K562 (cell line): ENCODE data around the gene PTPRM. TPM values are rescaled to one million over a fixed set of nuclear protein-coding genes. Genes with fewer than 3 reads are reported as not detected.

Experiments used
- ATAC-seq: fragments of 200-7000 bp; cut with Tn5 transposase; 3 replicates; pipeline ENCODE4 v1.9.1; 2020; ENCODE audit warnings: moderate library complexity
- BruUV-seq: library from RNA; stranded (reverse); fragments of 400-500 nt; replicated peaks from 2 replicates; lab custom pipeline; 2021; lab: Mats Ljungman, UMichigan
- CTCF ChIA-PET: fragments of 300-600 bp; formaldehyde crosslinking; extraction: SDS; loops from one replicate; lab custom pipeline; 2021; ENCODE audit warnings: low intra/inter-chr PET ratio; lab: Yijun Ruan, JAX
- POLR2A ChIA-PET: fragments of 300-600, 350-650 bp; sonication (Branson Sonifier 250); formaldehyde crosslinking; extraction: SDS; loops from one replicate; lab custom pipeline; 2021; ENCODE audit warnings: antibody characterized with exemption, inconsistent platforms; lab: Yijun Ruan, JAX
- DNase-seq, 4 experiments: peaks; one replicate each; pipeline versions ENCODE4 v3.0.0 to v3.0.0-alpha.2; 2011 to 2018; ENCODE audit warnings: low spot score in 3 of 4, mixed read lengths in 3 of 4; ENCODE audit errors: extremely low read depth in 1 of 4
- FAIRE-seq: peaks from 2 replicates; lab custom pipeline; 2011; peaks lifted over from hg19 to GRCh38; lab: Jason Lieb, UNC
- H2AFZ ChIP-seq: 2 replicates; pipeline ENCODE4 v1.6.0; 2011; ENCODE audit warnings: low read depth, low read length, control low read depth, inconsistent platforms
- H3K27ac ChIP-seq: fragments of 200-600 bp; 3 replicates; pipeline ENCODE4 v1.8.0; 2011; ENCODE audit warnings: low read depth, mild to moderate bottlenecking, control low read depth, inconsistent platforms, low read length, moderate library complexity, mixed read lengths; ENCODE audit errors: extremely low read depth
- H3K27me3 ChIP-seq, 2 experiments: fragments of 300-600 bp in 1 of 2; 2 replicates in 1 of 2; 3 replicates in 1 of 2; pipeline versions ENCODE4 v1.6.0 to v1.8.0; 2011; ENCODE audit warnings: inconsistent platforms in 2 of 2, low read length in 2 of 2, mild to moderate bottlenecking in 1 of 2, mixed read lengths in 1 of 2, moderate library complexity in 1 of 2; ENCODE audit not compliant: control insufficient read depth in 2 of 2, insufficient read depth in 2 of 2
- H3K36me3 ChIP-seq: fragments of 300-600 bp; 3 replicates; pipeline ENCODE4 v1.8.0; 2011; ENCODE audit warnings: mild to moderate bottlenecking, low read length, inconsistent platforms; ENCODE audit not compliant: control insufficient read depth, insufficient read depth
- H3K4me1 ChIP-seq, 2 experiments: fragments of 200-600 bp in 1 of 2; replicated peaks in 1 of 2; 2 replicates in 1 of 2; 3 replicates in 1 of 2; pipeline versions ENCODE4 v1.5.1 to v1.8.0; 2011; ENCODE audit warnings: inconsistent platforms in 2 of 2, low read length in 2 of 2, mild to moderate bottlenecking in 1 of 2, mixed read lengths in 1 of 2, moderate library complexity in 1 of 2; ENCODE audit not compliant: control insufficient read depth in 2 of 2, insufficient read depth in 2 of 2
- H3K4me2 ChIP-seq: 2 replicates; pipeline ENCODE4 v1.6.1; 2011; ENCODE audit warnings: low read length, control low read depth, inconsistent platforms, mixed read lengths; ENCODE audit not compliant: insufficient read depth
- H3K4me3 ChIP-seq: fragments of 200-600 bp; sonication (generic), shearing (Covaris generic); 2 replicates; pipeline ENCODE4 v1.5.1; 2016; ENCODE audit warnings: control low read depth, inconsistent platforms
- H3K79me2 ChIP-seq: fragments of 200-600 bp; 3 replicates; pipeline ENCODE4 v1.8.0; 2011; ENCODE audit warnings: low read length, inconsistent platforms; ENCODE audit not compliant: control insufficient read depth, insufficient read depth
- H3K9ac ChIP-seq, 2 experiments: 2 replicates each; pipeline versions ENCODE4 v1.6.0 to v1.6.1; 2011; ENCODE audit warnings: low read depth in 2 of 2, low read length in 2 of 2, control low read depth in 1 of 2, inconsistent platforms in 1 of 2, mild to moderate bottlenecking in 1 of 2, mixed read lengths in 1 of 2; ENCODE audit not compliant: insufficient read depth in 1 of 2
- H3K9me1 ChIP-seq: one replicate; pipeline ENCODE4 v1.6.0; 2011; ENCODE audit warnings: inconsistent platforms, mild to moderate bottlenecking, low read length, moderate library complexity; ENCODE audit not compliant: control insufficient read depth, insufficient read depth
- H3K9me3 ChIP-seq: replicated peaks from 2 replicates; pipeline ENCODE4 v1.5.1; 2011; ENCODE audit warnings: low read depth, low read length, inconsistent platforms; ENCODE audit not compliant: control insufficient read depth, insufficient read depth
- H4K20me1 ChIP-seq: replicated peaks from 2 replicates; pipeline ENCODE4 v1.6.1; 2011; ENCODE audit warnings: low read length, inconsistent platforms, mixed read lengths; ENCODE audit not compliant: control insufficient read depth, insufficient read depth
- NELFE ChIP-seq: IDR thresholded peaks from 2 replicates; pipeline ENCODE4 v1.6.1; 2011; ENCODE audit warnings: mild to moderate bottlenecking; ENCODE audit not compliant: insufficient read depth, insufficient read length
- PTRF ChIP-seq: fragments of 450-650 bp; IDR thresholded peaks from 2 replicates; pipeline ENCODE4 v1.6.1; 2016; ENCODE audit warnings: mild to moderate bottlenecking, missing genetic modification characterization, missing compliant biosample characterization
- ZNF121 ChIP-seq: sonication (generic); formaldehyde crosslinking; conservative IDR thresholded peaks from 2 replicates; pipeline ENCODE4 v1.8.0; 2022; ENCODE audit warnings: missing genetic modification reagents
- WGBS: fragments of 100-300 bp; shearing (Covaris generic); methylation state at CpG from one replicate; pipeline ENCODE4 v1.1.6; 2016; ENCODE audit warnings: low coverage, mixed read lengths; ENCODE audit not compliant: insufficient coverage; ENCODE audit errors: missing lambda C conversion rate; 5-methylcytosine and 5-hydroxymethylcytosine counted together
- in situ Hi-C: fragments of 300-500 bp; cut with MboI; formaldehyde crosslinking; loops from 4 replicates; pipeline ENCODE4 v1.15.0; 2018; ENCODE audit warnings: inconsistent platforms, mixed read lengths
- intact Hi-C: fragments of 100-400 bp; cut with micrococcal nuclease; formaldehyde crosslinking; loops from 2 replicates; pipeline ENCODE4 v1.14.2; 2022
- polyA plus RNA-seq, 8 experiments: library from polyadenylated mRNA; depleted of rRNA in 4 of 8; stranded (reverse) in 5 of 8; unstranded in 3 of 8; fragments of >200 nt; fragmentation: Nextera tagmentation in 2 of 8; fragmentation: Illumina TruSeq in 1 of 8; extraction: Ambion mirVana in 2 of 8; extraction: Trizol in 1 of 8; gene quantifications; 2 replicates each; pipeline versions ENCODE4 v1.2.1 to v1.2.3, GENCODE V29; 2011 to 2014; ENCODE audit warnings: inconsistent platforms in 1 of 8, missing spikeins in 1 of 8
- total RNA-seq, 7 experiments: library from RNA; depleted of rRNA in 6 of 7; stranded (reverse); fragments of >200 nt in 6 of 7; fragmentation: Illumina TruSeq in 2 of 7; extraction: Trizol in 2 of 7; gene quantifications; 2 replicates each; pipeline versions ENCODE4 v1.2.1 to v1.2.3, GENCODE V29; 2011 to 2021; ENCODE audit warnings: low replicate concordance in 1 of 7
- TF ChIP-seq, protein P1 (sequence below): fragments of 200-800 bp; sonication (Bioruptor generic); IDR thresholded peaks from 2 replicates; pipeline ENCODE4 v1.6.1; 2017; ENCODE audit warnings: missing genetic modification characterization, missing compliant biosample characterization
- TF ChIP-seq, protein P2 (sequence below): fragments of 250-450 bp; sonication (Bioruptor Pico); IDR thresholded peaks from 2 replicates; pipeline ENCODE4 v1.8.0; 2022; ENCODE audit warnings: moderate library complexity, mild to moderate bottlenecking, inconsistent platforms

The PTPRM gene
- total and polyA plus RNA-seq, 9 of the 15 experiments (the other 6 are each of a cell fraction or from before 2014, with no cell fraction given) = 0.03 to 0.16 (median 0.08) TPM; not detected in 3

DNA sequence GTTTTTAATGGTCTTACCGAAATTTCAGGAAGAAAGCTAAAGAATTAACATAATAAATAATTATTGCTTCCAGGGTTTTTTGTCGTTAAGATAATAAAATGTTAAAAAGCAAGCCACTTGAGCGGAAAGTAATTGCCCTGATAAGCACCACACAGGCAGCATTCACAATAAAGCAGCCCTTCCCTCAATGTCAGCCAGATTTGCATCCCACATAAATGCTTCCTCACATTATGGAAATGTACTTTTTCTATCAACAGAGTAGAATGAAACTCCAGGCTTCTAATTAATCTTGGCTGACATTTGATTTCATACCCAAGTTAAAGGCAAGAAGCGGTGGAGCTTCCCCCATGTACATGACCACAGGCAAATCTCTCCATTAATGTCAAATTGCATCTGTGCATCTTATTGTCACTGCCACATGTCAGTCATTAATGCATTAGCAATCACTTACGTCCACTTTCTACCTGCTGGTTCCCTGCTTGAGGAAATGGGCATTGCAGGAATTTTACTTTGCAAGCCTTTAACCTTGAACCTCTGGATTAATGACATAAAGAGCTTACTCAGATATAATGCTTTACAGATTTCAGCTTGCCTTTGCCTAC, 26.2 kb downstream of the PTPRM start:
- Histone ChIP-seq H3K4me1 (no peaks in the 10 kb centered on the region), H3K27me3 (no peaks in the 10 kb centered on the region; a peak in 1 of 5 replicates), H2AFZ (no peak overlapping the region), H3K9me1 (no peaks in the 10 kb centered on the region), H3K9ac (no peak overlapping the region), H4K20me1 (no peaks in the 10 kb centered on the region), H3K4me2 (no peak overlapping the region), H3K9me3 (no peaks in the 10 kb centered on the region), H3K36me3 (no peaks in the 10 kb centered on the region), H3K79me2 (no peaks in the 10 kb centered on the region), H3K4me3 (no peak overlapping the region), H3K27ac (no peak overlapping the region)
- POLR2A ChIA-PET = no interaction called here
- intact Hi-C loops (no loop called here), in situ Hi-C loops (no loop called here)
- DNase-seq (no peak), ATAC-seq (no peak), FAIRE-seq (no peak)
- under 1% methylated on average over 5 of the region's 5 CpGs for WGBS
- no peak for TF ChIP-seq ZNF121 (CRISPR knock-in tag)
- CTCF ChIA-PET = no interaction called here
- BruUV-seq = no TSS peak

DNA sequence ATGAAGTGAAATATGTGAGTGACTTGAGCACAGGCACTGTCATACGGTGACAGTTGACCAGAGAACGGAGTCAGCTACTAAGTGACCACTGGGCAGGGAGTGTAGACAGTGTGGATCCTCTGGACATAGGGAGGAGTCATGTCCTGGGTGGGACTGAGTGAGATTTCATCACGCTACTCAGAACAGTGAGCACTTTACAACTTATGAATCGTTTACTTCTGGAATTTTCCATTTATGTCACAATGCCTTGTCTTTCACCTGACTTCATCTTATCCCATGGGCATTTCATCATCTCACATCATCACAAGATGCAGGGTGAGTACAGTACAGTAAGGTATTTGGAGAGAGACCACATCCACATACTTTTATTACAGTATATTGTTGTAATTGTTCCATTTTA, 29.0 kb downstream of the PTPRM start:
- CTCF ChIA-PET = no interaction called here
- intact Hi-C loops = no loop called here
- TF ChIP-seq, protein P1, sequence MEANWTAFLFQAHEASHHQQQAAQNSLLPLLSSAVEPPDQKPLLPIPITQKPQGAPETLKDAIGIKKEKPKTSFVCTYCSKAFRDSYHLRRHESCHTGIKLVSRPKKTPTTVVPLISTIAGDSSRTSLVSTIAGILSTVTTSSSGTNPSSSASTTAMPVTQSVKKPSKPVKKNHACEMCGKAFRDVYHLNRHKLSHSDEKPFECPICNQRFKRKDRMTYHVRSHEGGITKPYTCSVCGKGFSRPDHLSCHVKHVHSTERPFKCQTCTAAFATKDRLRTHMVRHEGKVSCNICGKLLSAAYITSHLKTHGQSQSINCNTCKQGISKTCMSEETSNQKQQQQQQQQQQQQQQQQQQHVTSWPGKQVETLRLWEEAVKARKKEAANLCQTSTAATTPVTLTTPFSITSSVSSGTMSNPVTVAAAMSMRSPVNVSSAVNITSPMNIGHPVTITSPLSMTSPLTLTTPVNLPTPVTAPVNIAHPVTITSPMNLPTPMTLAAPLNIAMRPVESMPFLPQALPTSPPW (CRISPR knock-in tag) = no peak
- TF ChIP-seq NELFE (no peak), PTRF (tag) (no peak)
- TF ChIP-seq, protein P2, sequence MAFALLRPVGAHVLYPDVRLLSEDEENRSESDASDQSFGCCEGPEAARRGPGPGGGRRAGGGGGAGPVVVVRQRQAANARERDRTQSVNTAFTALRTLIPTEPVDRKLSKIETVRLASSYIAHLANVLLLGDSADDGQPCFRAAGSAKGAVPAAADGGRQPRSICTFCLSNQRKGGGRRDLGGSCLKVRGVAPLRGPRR (CRISPR knock-in tag) = no peak
- TF ChIP-seq, all 486 proteins: peak for 0
- Histone ChIP-seq H2AFZ (no peak overlapping the region), H3K4me1 (no peaks in the 10 kb centered on the region), H3K9me1 (no peaks in the 10 kb centered on the region), H3K36me3 (no peaks in the 10 kb centered on the region), H3K27me3 (peaks cover 0 to 7% of the 10 kb centered on the region in 2 experiments; a peak in 1 of 5 replicates), H3K4me3 (no peak overlapping the region), H3K9me3 (no peaks in the 10 kb centered on the region), H4K20me1 (no peaks in the 10 kb centered on the region), H3K79me2 (no peaks in the 10 kb centered on the region), H3K4me2 (no peak overlapping the region), H3K27ac (no peak overlapping the region), H3K9ac (no peak overlapping the region)
- 4% methylated on average over 4 of the region's 4 CpGs for WGBS
- DNase-seq = no peak
- in situ Hi-C loops = no loop called here
- ATAC-seq = no peak
- FAIRE-seq = no peak
- BruUV-seq = no TSS peak
- POLR2A ChIA-PET = no interaction called here
